ENCODE data around the gene CTNNA3.

CTNNA3 gene

GRCh38 chr10:66844176-66844942 is 851.6 kb downstream of the CTNNA3 start:
- no peak for DNase-seq

GRCh38 chr10:66843396-66843795 is 852.6 kb downstream of the CTNNA3 start:
- DNase-seq: no peak

GRCh38 chr10:66842867-66843266 is 853.1 kb downstream of the CTNNA3 start:
- DNase-seq: no peak

- no peak for DNase-seq
Measured at GRCh38 chr10:66842371-66842770, 853.6 kb downstream of the CTNNA3 start.

- DNase-seq: no peak
Measured at GRCh38 chr10:66838656-66839055, 857.3 kb downstream of the CTNNA3 start.

- no peak for DNase-seq
Measured at GRCh38 chr10:66837990-66838389, 858.0 kb downstream of the CTNNA3 start.

- DNase-seq: no peak
Measured at GRCh38 chr10:66837335-66837734, 858.7 kb downstream of the CTNNA3 start.

- no peak for DNase-seq
Measured at GRCh38 chr10:66836771-66837170, 859.2 kb downstream of the CTNNA3 start.

GRCh38 chr10:66836057-66836456 is 859.9 kb downstream of the CTNNA3 start:
- no peak for DNase-seq

GRCh38 chr10:66835400-66835799 is 860.6 kb downstream of the CTNNA3 start:
- DNase-seq: no peak

- no peak for DNase-seq
Measured at GRCh38 chr10:66834802-66835201, 861.2 kb downstream of the CTNNA3 start.

GRCh38 chr10:66833861-66834260 is 862.1 kb downstream of the CTNNA3 start:
- no peak for DNase-seq

GRCh38 chr10:66832781-66833422 is 863.1 kb downstream of the CTNNA3 start:
- DNase-seq: no peak

GRCh38 chr10:66828957-66829356 is 867.0 kb downstream of the CTNNA3 start:
- no peak for DNase-seq

- DNase-seq: no peak
Measured at GRCh38 chr10:66827353-66827752, 868.6 kb downstream of the CTNNA3 start.

GRCh38 chr10:66823301-66823700 is 872.7 kb downstream of the CTNNA3 start:
- no peak for DNase-seq

GRCh38 chr10:66822801-66823200 is 873.2 kb downstream of the CTNNA3 start:
- DNase-seq: no peak

GRCh38 chr10:66819691-66820090 is 876.3 kb downstream of the CTNNA3 start:
- no peak for DNase-seq

GRCh38 chr10:66813122-66813521 is 882.9 kb downstream of the CTNNA3 start:
- no peak for DNase-seq

GRCh38 chr10:66811211-66811610 is 884.8 kb downstream of the CTNNA3 start:
- DNase-seq: no peak

- no peak for DNase-seq
Measured at GRCh38 chr10:66809402-66809801, 886.6 kb downstream of the CTNNA3 start.

- no peak for DNase-seq
Measured at GRCh38 chr10:66805612-66806011, 890.4 kb downstream of the CTNNA3 start.

GRCh38 chr10:66804962-66805361 is 891.0 kb downstream of the CTNNA3 start:
- DNase-seq: no peak

GRCh38 chr10:66803174-66803573 is 892.8 kb downstream of the CTNNA3 start:
- DNase-seq: no peak

- no peak for DNase-seq
Measured at GRCh38 chr10:66799474-66799873, 896.5 kb downstream of the CTNNA3 start.
